ENCODE results near the gene NRF1.

Gene NRF1

GRCh38 chr7:129742256-129742655 is 130.7 kb downstream of the NRF1 start:
- DNase-seq = no peak

GRCh38 chr7:129746857-129747529 is 135.5 kb downstream of the NRF1 start:
- no peak for DNase-seq

- no peak for DNase-seq
These were observed 137.0 kb downstream of the NRF1 start for GRCh38 chr7:129748356-129749109.

DNA sequence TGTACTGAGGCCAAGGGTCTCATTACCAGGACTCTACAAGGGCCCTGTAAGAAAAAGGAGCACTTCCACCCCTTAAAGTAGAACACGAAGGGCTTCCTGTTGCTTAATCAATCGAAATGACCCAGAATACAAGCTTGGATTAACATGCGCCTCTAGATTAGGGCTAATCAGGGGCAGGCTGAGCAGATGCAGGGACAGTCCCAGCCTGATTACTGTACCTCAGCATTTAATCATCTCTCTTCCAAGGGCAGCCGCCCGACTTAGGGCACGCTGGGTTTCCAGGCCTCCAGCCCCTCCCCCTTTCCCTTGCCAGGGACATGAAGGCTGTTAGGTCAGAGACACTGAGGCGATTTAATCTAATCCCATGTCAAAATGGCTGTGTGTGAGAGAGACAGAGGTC is 138.6 kb downstream of the NRF1 start:
- no peak for DNase-seq

DNA sequence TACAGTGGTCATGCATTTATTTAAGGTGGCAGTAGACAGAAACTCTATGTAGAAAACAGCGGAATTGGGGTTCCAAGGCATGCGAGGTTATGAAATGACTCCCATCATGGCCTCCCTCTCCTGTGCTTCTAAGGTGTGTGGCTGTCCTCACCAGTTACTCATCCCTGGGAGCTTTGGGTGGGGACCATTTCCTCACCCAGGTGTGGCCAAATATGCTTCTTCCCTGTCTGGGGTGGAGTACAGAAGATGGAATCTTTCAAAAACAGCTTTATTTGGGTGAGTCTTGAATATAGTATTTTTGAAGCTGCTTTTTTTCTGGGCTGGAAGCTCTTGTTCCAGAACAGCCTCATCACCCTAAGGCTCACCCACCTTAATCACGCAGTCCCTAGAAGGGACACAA is 139.0 kb downstream of the NRF1 start:
- DNase-seq = no peak

DNA sequence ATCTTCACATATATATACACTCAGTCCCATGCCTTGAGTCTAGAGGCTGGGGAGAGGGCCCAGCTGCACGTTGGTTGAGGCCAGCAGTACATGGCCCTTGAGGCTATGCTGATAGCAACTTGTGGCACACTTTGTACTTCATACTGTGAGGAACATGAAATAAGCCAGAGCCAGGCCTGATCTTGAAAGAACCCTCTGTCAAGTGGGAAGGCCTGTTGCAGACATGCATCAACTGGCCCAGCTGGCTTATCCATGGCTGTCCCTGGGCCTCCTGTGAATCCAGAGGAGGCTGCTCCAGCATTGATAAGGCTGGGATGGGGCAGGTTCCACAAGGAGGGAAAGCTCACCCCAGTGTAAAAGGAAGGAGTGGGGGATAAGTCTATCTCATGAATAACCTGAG is 140.4 kb downstream of the NRF1 start:
- DNase-seq = no peak

- DNase-seq = no peak
These were observed 141.2 kb downstream of the NRF1 start for GRCh38 chr7:129752760-129753159.

DNA sequence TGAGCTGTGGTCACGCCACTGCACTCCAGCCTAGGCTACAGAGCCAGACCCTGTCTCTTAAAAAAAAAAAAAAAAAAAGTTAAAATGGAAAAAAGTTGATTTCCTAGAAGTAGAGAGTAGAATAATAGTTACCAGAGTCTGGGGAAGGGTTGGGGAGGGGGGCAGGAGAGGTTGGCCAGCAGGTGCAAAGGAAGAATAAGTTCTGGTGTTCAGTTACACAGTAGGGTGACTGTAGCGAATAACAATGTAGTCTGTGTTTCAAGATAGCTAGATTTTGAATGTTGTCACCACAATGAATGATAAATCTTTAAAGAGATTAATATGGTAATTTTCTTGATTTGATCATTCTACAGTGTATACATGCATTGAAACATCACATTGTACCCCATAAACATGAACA is 142.9 kb downstream of the NRF1 start:
- no peak for DNase-seq

DNA sequence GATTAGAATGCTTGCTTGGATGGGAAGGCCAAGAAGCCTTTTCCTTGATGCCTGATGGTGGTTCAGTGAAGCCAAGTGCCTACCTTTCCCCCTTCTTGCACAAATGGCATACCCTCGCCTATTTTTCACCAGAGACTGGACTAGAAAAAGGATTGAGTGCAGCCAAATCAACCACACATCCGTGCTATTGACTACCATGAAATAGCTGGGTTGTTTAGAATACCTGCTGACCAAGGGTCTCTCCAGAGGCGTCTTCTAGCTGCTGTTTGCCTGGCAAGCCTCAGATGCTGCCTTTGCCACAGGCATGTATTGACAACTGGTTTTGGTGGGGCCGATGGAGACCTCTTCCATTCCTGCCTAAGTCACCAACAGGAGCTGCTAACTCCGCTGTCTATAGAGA is 146.5 kb downstream of the NRF1 start:
- no peak for DNase-seq

GRCh38 chr7:129762387-129762969 is 151.0 kb downstream of the NRF1 start:
- no peak for DNase-seq

DNA sequence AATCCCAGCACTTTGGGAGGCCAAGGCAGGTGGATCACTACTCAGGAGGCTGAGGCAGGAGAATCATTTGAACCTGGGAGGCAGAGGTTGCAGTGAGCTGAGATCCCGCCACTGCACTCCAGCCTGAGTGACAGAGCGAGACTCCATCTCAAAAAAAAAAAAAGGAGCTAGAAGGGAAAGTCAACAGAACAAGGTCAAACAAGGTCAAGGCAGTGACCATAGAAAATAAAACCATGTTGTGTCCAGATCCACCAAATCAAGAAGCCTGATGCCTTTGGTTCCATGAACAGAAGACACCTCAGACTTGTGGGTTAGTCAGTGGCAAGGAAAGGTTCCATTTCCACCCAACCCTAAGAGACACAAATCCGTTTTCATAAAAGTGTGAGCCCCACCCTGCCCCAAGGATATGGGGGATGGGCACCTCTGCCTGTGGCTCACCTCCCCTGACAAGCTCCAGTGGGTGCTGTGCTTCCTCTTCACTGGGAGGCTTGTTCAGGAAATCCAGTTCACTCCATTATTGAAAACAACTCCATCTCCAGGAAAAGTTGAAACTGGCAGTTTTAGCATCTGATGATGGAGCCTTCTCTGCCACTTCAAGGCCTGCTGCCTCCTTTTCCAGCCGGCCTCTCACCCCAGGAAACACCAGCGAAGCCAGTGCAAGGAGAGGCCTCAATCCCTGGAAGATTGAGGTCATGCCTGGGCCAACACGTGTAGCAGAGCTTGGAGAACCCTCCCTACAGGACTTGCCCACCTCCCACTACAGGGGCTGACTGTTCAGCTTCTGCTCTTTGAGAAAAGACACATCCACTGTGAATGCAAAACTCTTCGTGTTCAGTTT is 152.9 kb downstream of the NRF1 start:
- DNase-seq = no peak

DNA sequence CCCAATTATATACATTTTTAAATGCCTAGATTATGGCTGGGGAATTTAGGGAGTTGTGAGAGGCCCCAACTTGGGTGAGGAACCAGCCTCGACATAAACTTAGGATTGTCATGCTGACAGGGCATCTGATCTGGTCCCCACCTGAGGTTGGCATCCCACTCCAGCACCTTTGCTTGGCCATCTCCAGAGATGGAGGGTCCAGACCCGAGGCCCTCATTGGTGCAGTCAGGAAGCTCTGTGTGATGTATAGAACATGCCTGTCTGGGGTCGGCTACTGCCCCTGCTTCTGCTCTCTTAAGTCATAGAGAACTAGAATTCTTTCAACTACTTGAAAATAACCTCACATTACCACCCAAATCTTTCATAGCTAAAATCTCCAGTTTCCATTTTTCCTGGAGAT is 153.8 kb downstream of the NRF1 start:
- DNase-seq = no peak

DNA sequence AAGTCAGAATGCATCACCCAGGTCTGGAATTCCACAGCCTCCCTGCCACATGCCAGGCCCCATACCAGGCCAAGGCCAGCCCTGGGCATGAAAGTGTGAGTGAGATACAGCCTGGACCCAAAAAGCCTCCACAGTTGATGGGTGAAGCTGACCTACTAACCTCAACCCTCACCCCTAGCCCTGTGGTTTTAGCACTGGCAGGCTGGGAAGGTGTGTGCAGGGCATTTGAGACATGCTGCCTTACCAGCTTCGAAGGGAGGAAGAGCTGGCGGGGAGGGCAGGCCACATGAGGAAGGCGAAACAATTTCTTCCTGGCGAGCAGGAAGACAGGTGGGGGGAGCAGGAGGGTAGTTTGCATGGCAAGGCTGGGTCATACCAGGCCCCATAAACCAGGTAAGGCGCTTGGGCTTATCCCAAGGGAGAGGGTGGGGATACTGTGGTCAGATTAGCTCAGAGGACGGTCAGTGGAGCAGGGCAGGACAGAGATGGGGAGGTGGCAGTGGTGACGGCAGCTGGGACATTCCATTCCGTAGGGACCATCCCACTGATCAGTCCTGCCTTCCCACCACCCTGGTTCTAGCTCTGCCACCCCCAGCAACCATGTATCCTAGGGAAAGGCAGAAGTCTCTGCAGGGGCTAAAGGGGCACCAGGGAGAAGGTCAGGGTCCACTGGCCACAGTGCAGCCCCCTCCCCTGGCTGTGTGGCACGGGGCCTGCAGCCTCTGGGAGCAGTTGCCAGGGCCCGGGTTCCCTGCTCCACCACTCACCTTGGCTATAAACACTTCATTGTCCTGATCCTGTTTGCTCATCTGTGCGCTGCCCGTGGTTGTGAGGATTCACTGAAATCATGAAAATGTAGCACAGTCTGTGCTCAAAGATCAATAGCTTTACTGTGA is 155.8 kb downstream of the NRF1 start:
- no peak for DNase-seq

DNA sequence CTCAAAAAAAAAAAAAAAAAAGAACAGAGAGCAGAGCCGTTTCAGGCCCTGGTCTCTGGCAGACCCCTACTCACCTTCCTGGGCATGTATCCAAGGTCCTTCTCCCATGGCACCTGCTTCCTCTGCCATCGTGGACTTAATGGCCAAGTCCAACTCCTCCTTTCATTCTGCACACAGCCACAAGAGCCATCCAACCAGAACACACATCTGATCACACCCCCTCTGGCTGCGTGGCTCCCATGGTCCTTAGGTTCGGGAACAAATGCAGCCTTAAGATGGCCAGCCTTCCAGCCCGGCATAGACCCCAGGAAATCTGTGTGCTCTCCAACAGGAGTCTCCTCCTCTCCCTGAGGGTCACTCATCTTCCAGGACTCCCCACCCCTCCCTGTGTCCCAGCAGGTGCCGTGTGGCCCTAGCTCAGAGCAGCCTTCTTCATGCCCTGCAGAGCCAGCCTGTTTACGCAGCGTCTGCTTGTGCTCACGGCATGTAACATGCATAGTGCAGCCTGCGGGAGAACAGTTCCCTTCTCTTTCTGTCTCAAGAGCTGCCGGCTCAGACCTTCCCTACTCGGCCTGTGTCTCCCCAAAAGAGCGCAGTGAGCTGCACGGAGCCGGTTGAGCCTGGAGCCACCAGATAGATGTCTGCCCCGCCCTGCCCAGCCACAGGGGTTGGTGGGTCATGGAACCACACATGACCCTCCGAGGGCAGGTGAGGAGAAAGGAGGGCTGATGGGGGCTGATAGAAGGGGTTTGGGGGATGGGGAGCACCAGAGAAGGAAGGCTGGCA is 157.3 kb downstream of the NRF1 start:
- DNase-seq = no peak

GRCh38 chr7:129769400-129769774 is 157.9 kb downstream of the NRF1 start:
- DNase-seq = no peak

DNA sequence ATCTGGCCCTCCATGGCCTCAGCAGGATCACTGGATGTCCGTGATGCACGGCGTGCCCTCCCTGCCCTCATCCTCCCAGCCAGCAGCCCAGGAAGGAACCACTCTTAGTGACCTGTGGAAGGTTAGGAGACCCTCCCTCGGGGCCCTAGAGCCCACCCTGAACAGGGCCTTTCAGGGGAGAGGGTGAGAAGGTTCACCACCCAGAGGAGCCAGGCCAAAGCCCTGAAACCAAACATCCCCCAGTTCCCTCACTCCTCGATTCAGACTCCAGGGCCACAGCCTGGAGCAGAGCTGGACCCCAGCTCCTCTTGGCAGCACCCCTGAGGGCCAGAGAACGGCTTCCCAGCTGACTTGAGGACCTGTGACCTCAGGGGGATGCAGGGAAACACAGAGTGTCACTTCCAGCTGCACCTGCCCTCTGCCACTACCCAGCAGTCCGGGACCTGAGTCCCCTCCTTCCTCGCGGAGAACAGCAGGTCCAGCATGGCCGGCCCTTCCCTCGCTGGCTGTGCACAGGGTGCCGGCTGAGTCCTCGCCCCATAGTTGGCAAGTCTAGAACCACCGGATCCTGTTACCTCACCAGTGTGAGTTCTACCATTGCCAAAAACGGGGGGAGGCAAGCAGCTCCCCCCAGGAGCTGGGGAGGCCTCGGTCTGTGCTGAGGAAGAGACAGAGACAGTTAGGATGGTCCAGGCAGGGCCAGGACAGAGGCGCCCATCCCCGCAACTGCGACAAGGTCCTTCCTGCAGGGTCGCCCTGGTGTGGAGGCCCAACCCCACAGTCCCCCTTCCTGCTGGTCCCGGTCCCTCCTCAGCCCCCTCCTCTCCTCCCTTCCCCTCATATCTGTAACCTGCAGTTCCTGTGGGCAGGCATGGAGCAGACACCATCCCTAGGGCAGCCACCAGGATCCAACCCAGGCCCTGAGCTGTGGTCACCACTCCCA is 158.6 kb downstream of the NRF1 start:
- no peak for DNase-seq

- DNase-seq = no peak
These were observed 159.8 kb downstream of the NRF1 start for GRCh38 chr7:129771201-129771927.

- no peak for DNase-seq
These were observed 160.5 kb downstream of the NRF1 start for GRCh38 chr7:129771928-129772479.

GRCh38 chr7:129772646-129773280 is 161.2 kb downstream of the NRF1 start:
- no peak for DNase-seq
